ENCODE measurements around the gene EGFL7. TPM values are rescaled to one million over a fixed set of nuclear protein-coding genes. Genes with fewer than 3 reads are reported as not detected.

EGFL7 gene
- total and polyA plus RNA-seq, 9 donors = 0.18 to 113 (median 43.4) TPM

DNA sequence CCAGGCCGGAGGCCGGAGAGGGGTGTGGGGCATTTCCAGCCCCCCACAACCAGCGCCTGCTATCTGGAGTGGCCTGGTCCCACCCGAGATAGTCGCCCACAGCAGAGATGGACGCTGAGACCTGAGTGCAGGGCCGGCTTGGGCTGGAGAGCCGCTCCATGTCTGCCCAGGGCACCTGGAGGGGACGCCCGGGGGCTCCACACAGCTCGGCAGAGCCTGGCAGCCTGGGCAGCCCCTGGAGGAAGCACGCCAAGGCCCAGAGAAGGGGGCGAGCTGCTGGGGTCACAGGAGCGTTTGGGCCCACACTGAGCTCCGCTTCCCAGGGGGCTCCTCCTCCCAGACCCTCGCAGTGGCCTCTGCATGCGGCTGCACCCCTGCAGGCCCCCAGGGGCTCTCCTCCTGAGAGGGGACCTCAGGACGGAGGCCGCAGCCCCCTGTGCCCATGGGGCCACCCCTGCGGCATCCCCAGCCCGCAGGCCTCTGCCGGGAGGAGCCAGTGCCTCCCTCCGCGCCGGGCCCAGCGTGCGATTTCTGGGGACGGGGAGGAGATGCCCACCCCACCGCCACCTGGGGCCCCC is 42.2 kb upstream of the EGFL7 start:
- H3K27me3 ChIP-seq = no peaks in the 10 kb centered on the region
- DNase-seq = no peak
- no peak overlapping the region for H3K4me3 ChIP-seq
- no peaks in the 10 kb centered on the region for H3K9me3 ChIP-seq
- intact Hi-C loops (cut with DNase I) = no loop called here
- TF ChIP-seq EP300 (IDR thresholded peaks at IDR 0.05) (no peak), POLR2A (IDR thresholded peaks at IDR 0.05) (no peak), CTCF (IDR thresholded peaks at IDR 0.05) (no peak)
- peaks cover 4% of the 10 kb centered on the region for H3K4me1 ChIP-seq (ENCODE audit: insufficient read depth)
- no peaks in the 10 kb centered on the region for H3K36me3 ChIP-seq
- WGBS, 3 donors = 91 to 93% (median 92%) methylated on average over 12 to 29 of the region's 29 CpGs
- H3K27ac ChIP-seq = no peak overlapping the region

DNA sequence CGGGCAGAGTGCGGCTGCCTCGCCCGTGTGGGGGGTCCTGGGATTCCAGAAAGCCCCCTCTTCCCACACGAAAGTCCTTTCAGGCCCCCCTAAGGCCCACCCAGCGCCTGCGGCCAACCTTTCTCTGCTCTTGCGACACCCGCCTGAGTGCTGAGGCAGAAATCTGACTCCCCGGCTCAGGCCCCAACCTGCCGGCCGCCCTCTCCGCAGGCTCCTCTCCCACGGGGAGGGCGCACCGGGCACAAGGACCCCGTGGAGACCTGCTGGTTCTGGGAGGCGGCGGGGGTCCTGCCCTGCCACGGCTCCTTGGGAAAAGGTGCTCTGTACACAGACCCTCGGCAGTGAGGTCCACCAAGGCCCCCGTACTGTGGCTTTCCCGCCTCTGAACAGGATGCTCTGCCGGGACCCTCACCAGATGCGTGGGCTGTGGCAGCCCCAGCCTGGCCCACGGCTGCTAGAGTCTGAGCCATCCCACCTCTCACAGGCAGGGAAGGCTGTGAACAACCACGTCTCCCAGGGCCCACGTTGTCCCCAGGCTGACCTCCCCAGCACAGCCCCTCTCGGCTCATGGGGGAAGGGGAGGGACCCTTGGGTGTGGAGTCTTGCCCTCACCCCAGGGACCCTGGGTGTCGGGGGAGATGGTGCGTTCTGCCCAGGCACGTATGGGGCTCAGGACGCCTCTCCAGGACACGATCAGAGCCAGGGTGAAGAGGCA is 41.5 kb upstream of the EGFL7 start:
- DNase-seq = no peak
- H3K27me3 ChIP-seq = no peaks in the 10 kb centered on the region
- no peak overlapping the region for H3K4me3 ChIP-seq
- H3K4me1 ChIP-seq (ENCODE audit: insufficient read depth) = peaks cover 4% of the 10 kb centered on the region
- intact Hi-C loops (cut with DNase I) = no loop called here
- 57 to 65% (median 57%) methylated on average over 29 to 34 of the region's 34 CpGs for WGBS, 3 donors
- TF ChIP-seq POLR2A (IDR thresholded peaks at IDR 0.05) (no peak), EP300 (IDR thresholded peaks at IDR 0.05) (no peak), CTCF (IDR thresholded peaks at IDR 0.05) (no peak)
- H3K36me3 ChIP-seq = no peaks in the 10 kb centered on the region
- H3K27ac ChIP-seq = no peak overlapping the region
- no peaks in the 10 kb centered on the region for H3K9me3 ChIP-seq

GRCh38 chr9:136621734-136622093 is 41.0 kb upstream of the EGFL7 start:
- Histone ChIP-seq H3K27me3 (no peaks in the 10 kb centered on the region), H3K9me3 (no peaks in the 10 kb centered on the region), H3K4me3 (no peak overlapping the region), H3K36me3 (no peaks in the 10 kb centered on the region), H3K4me1 (ENCODE audit: insufficient read depth) (peaks cover 4% of the 10 kb centered on the region), H3K27ac (no peak overlapping the region)
- TF ChIP-seq EP300 (IDR thresholded peaks at IDR 0.05) (no peak), CTCF (IDR thresholded peaks at IDR 0.05) (no peak), POLR2A (IDR thresholded peaks at IDR 0.05) (no peak)
- intact Hi-C loops (cut with DNase I) = no loop called here
- 67 to 88% (median 79%) methylated on average over 8 to 10 of the region's 10 CpGs for WGBS, 3 donors
- no peak for DNase-seq

DNA sequence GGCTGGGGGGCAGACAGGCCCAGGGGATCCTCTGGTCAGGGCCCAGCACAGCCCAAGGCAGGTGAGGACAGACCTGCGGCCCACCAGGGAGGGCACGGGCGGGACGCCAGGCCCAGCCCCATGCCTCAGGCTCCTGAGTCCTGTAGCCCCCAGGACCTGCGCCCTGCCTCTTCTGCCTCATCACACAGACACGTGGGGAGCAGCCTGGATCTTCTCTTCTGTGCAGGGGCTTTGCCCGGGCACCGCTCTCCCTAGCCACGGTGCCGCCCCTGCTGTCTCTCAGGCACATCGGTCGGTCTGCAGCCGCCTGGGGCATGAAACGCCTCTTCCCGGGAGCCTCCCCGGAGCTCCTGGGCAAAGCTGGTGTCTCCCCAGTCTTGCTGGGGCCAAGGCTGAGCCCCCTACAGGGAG is 40.2 kb upstream of the EGFL7 start:
- H3K4me3 ChIP-seq = no peak overlapping the region
- intact Hi-C loops (cut with DNase I) = no loop called here
- WGBS, 3 donors = 90 to 91% (median 90%) methylated on average over 16 of the region's 16 CpGs
- H3K4me1 ChIP-seq (ENCODE audit: insufficient read depth) = peaks cover 4% of the 10 kb centered on the region
- no peaks in the 10 kb centered on the region for H3K9me3 ChIP-seq
- TF ChIP-seq EP300 (IDR thresholded peaks at IDR 0.05) = no peak
- TF ChIP-seq POLR2A (IDR thresholded peaks at IDR 0.05) = no peak
- TF ChIP-seq CTCF (IDR thresholded peaks at IDR 0.05) = no peak
- H3K36me3 ChIP-seq = no peaks in the 10 kb centered on the region
- no peak for DNase-seq
- no peaks in the 10 kb centered on the region for H3K27me3 ChIP-seq
- H3K27ac ChIP-seq = no peak overlapping the region

Data from ovary (tissue), 9 donors.